ENCODE results near the gene UNC79.

Gene UNC79

GRCh38 chr14:93527203-93527607 lies 96.5 kb downstream of the UNC79 start:
- Histone ChIP-seq H3K9ac (ENCODE audit: low read length in 2 of 2) (no peak overlapping the region), H3K27me3 (ENCODE audit: control insufficient read depth in 1 of 2, insufficient read depth in 2 of 2, low read length in 2 of 2) (no peaks in the 10 kb centered on the region), H3K9me3 (ENCODE audit: control insufficient read depth in 2 of 2, low read length in 2 of 2) (no peaks in the 10 kb centered on the region), H3K27ac (ENCODE audit: low read length) (no peak overlapping the region), H3K4me1 (ENCODE audit: control insufficient read depth, insufficient read depth, low read length) (no peaks in the 10 kb centered on the region), H3K36me3 (ENCODE audit: control insufficient read depth in 2 of 2, insufficient read depth in 2 of 2, low read length in 2 of 2) (no peaks in the 10 kb centered on the region), H3K4me3 (ENCODE audit: low read length in 2 of 2) (no peak overlapping the region)

GRCh38 chr14:93528884-93529558 lies 98.3 kb downstream of the UNC79 start:
- H3K9ac ChIP-seq (ENCODE audit: low read length in 2 of 2): no peak overlapping the region
- H3K4me3 ChIP-seq (ENCODE audit: low read length in 2 of 2): no peak overlapping the region
- no peak overlapping the region for H3K27ac ChIP-seq (ENCODE audit: low read length)
- H3K27me3 ChIP-seq (ENCODE audit: control insufficient read depth in 1 of 2, insufficient read depth in 2 of 2, low read length in 2 of 2): no peaks in the 10 kb centered on the region
- no peaks in the 10 kb centered on the region for H3K9me3 ChIP-seq (ENCODE audit: control insufficient read depth in 2 of 2, low read length in 2 of 2)
- no peaks in the 10 kb centered on the region for H3K4me1 ChIP-seq (ENCODE audit: control insufficient read depth, insufficient read depth, low read length)
- H3K36me3 ChIP-seq (ENCODE audit: control insufficient read depth in 2 of 2, insufficient read depth in 2 of 2, low read length in 2 of 2): no peaks in the 10 kb centered on the region

- Histone ChIP-seq H3K4me1 (ENCODE audit: control insufficient read depth, insufficient read depth, low read length) (no peaks in the 10 kb centered on the region), H3K4me3 (ENCODE audit: low read length in 2 of 2) (no peak overlapping the region), H3K9me3 (ENCODE audit: control insufficient read depth in 2 of 2, low read length in 2 of 2) (no peaks in the 10 kb centered on the region), H3K9ac (ENCODE audit: low read length in 2 of 2) (no peak overlapping the region), H3K27me3 (ENCODE audit: control insufficient read depth in 1 of 2, insufficient read depth in 2 of 2, low read length in 2 of 2) (no peaks in the 10 kb centered on the region), H3K27ac (ENCODE audit: low read length) (no peak overlapping the region), H3K36me3 (ENCODE audit: control insufficient read depth in 2 of 2, insufficient read depth in 2 of 2, low read length in 2 of 2) (no peaks in the 10 kb centered on the region)
These were observed 100.9 kb downstream of the UNC79 start for GRCh38 chr14:93531644-93532043.

GRCh38 chr14:93532541-93532940 lies 101.8 kb downstream of the UNC79 start:
- Histone ChIP-seq H3K4me1 (ENCODE audit: control insufficient read depth, insufficient read depth, low read length) (no peaks in the 10 kb centered on the region), H3K27ac (ENCODE audit: low read length) (no peak overlapping the region), H3K9me3 (ENCODE audit: control insufficient read depth in 2 of 2, low read length in 2 of 2) (no peaks in the 10 kb centered on the region), H3K27me3 (ENCODE audit: control insufficient read depth in 1 of 2, insufficient read depth in 2 of 2, low read length in 2 of 2) (no peaks in the 10 kb centered on the region), H3K36me3 (ENCODE audit: control insufficient read depth in 2 of 2, insufficient read depth in 2 of 2, low read length in 2 of 2) (no peaks in the 10 kb centered on the region), H3K9ac (ENCODE audit: low read length in 2 of 2) (no peak overlapping the region), H3K4me3 (ENCODE audit: low read length in 2 of 2) (no peak overlapping the region)

- Histone ChIP-seq H3K27ac (ENCODE audit: low read length) (no peak overlapping the region), H3K9ac (ENCODE audit: low read length in 2 of 2) (no peak overlapping the region), H3K36me3 (ENCODE audit: control insufficient read depth in 2 of 2, insufficient read depth in 2 of 2, low read length in 2 of 2) (no peaks in the 10 kb centered on the region), H3K4me1 (ENCODE audit: control insufficient read depth, insufficient read depth, low read length) (no peaks in the 10 kb centered on the region), H3K9me3 (ENCODE audit: control insufficient read depth in 2 of 2, low read length in 2 of 2) (no peaks in the 10 kb centered on the region), H3K27me3 (ENCODE audit: control insufficient read depth in 1 of 2, insufficient read depth in 2 of 2, low read length in 2 of 2) (no peaks in the 10 kb centered on the region), H3K4me3 (ENCODE audit: low read length in 2 of 2) (no peak overlapping the region)
These were observed 102.7 kb downstream of the UNC79 start for GRCh38 chr14:93533437-93533836.

- no peaks in the 10 kb centered on the region for H3K4me1 ChIP-seq (ENCODE audit: control insufficient read depth, insufficient read depth, low read length)
- H3K9me3 ChIP-seq (ENCODE audit: control insufficient read depth in 2 of 2, low read length in 2 of 2): no peaks in the 10 kb centered on the region
- no peak overlapping the region for H3K9ac ChIP-seq (ENCODE audit: low read length in 2 of 2)
- no peaks in the 10 kb centered on the region for H3K36me3 ChIP-seq (ENCODE audit: control insufficient read depth in 2 of 2, insufficient read depth in 2 of 2, low read length in 2 of 2)
- H3K4me3 ChIP-seq (ENCODE audit: low read length in 2 of 2): no peak overlapping the region
- no peaks in the 10 kb centered on the region for H3K27me3 ChIP-seq (ENCODE audit: control insufficient read depth in 1 of 2, insufficient read depth in 2 of 2, low read length in 2 of 2)
- H3K27ac ChIP-seq (ENCODE audit: low read length): no peak overlapping the region
These were observed 103.1 kb downstream of the UNC79 start for GRCh38 chr14:93533842-93534241.

- H3K9me3 ChIP-seq (ENCODE audit: control insufficient read depth in 2 of 2, low read length in 2 of 2): no peaks in the 10 kb centered on the region
- H3K4me3 ChIP-seq (ENCODE audit: low read length in 2 of 2): no peak overlapping the region
- H3K9ac ChIP-seq (ENCODE audit: low read length in 2 of 2): no peak overlapping the region
- no peak overlapping the region for H3K27ac ChIP-seq (ENCODE audit: low read length)
- no peaks in the 10 kb centered on the region for H3K36me3 ChIP-seq (ENCODE audit: control insufficient read depth in 2 of 2, insufficient read depth in 2 of 2, low read length in 2 of 2)
- H3K27me3 ChIP-seq (ENCODE audit: control insufficient read depth in 1 of 2, insufficient read depth in 2 of 2, low read length in 2 of 2): no peaks in the 10 kb centered on the region
- no peaks in the 10 kb centered on the region for H3K4me1 ChIP-seq (ENCODE audit: control insufficient read depth, insufficient read depth, low read length)
These were observed 104.8 kb downstream of the UNC79 start for GRCh38 chr14:93535537-93535936.

- Histone ChIP-seq H3K9ac (ENCODE audit: low read length in 2 of 2) (no peak overlapping the region), H3K27me3 (ENCODE audit: control insufficient read depth in 1 of 2, insufficient read depth in 2 of 2, low read length in 2 of 2) (no peaks in the 10 kb centered on the region), H3K4me1 (ENCODE audit: control insufficient read depth, insufficient read depth, low read length) (no peaks in the 10 kb centered on the region), H3K9me3 (ENCODE audit: control insufficient read depth in 2 of 2, low read length in 2 of 2) (no peaks in the 10 kb centered on the region), H3K4me3 (ENCODE audit: low read length in 2 of 2) (no peak overlapping the region), H3K27ac (ENCODE audit: low read length) (no peak overlapping the region), H3K36me3 (ENCODE audit: control insufficient read depth in 2 of 2, insufficient read depth in 2 of 2, low read length in 2 of 2) (no peaks in the 10 kb centered on the region)
These were observed 106.2 kb downstream of the UNC79 start for GRCh38 chr14:93536945-93537344.

GRCh38 chr14:93537951-93538350 lies 107.2 kb downstream of the UNC79 start:
- Histone ChIP-seq H3K27ac (ENCODE audit: low read length) (no peak overlapping the region), H3K4me3 (ENCODE audit: low read length in 2 of 2) (no peak overlapping the region), H3K9me3 (ENCODE audit: control insufficient read depth in 2 of 2, low read length in 2 of 2) (no peaks in the 10 kb centered on the region), H3K9ac (ENCODE audit: low read length in 2 of 2) (no peak overlapping the region), H3K4me1 (ENCODE audit: control insufficient read depth, insufficient read depth, low read length) (no peaks in the 10 kb centered on the region), H3K27me3 (ENCODE audit: control insufficient read depth in 1 of 2, insufficient read depth in 2 of 2, low read length in 2 of 2) (peaks cover 0 to 3% of the 10 kb centered on the region in 2 donors), H3K36me3 (ENCODE audit: control insufficient read depth in 2 of 2, insufficient read depth in 2 of 2, low read length in 2 of 2) (no peaks in the 10 kb centered on the region)

- H3K27ac ChIP-seq (ENCODE audit: low read length): no peak overlapping the region
- peaks cover 0 to 3% of the 10 kb centered on the region in 2 donors for H3K27me3 ChIP-seq (ENCODE audit: control insufficient read depth in 1 of 2, insufficient read depth in 2 of 2, low read length in 2 of 2)
- H3K9ac ChIP-seq (ENCODE audit: low read length in 2 of 2): no peak overlapping the region
- no peaks in the 10 kb centered on the region for H3K9me3 ChIP-seq (ENCODE audit: control insufficient read depth in 2 of 2, low read length in 2 of 2)
- no peaks in the 10 kb centered on the region for H3K36me3 ChIP-seq (ENCODE audit: control insufficient read depth in 2 of 2, insufficient read depth in 2 of 2, low read length in 2 of 2)
- H3K4me1 ChIP-seq (ENCODE audit: control insufficient read depth, insufficient read depth, low read length): no peaks in the 10 kb centered on the region
- H3K4me3 ChIP-seq (ENCODE audit: low read length in 2 of 2): no peak overlapping the region
These were observed 107.7 kb downstream of the UNC79 start for GRCh38 chr14:93538413-93538812.

GRCh38 chr14:93540235-93540634 lies 109.5 kb downstream of the UNC79 start:
- H3K27ac ChIP-seq (ENCODE audit: low read length): no peak overlapping the region
- no peak overlapping the region for H3K9ac ChIP-seq (ENCODE audit: low read length in 2 of 2)
- no peaks in the 10 kb centered on the region for H3K4me1 ChIP-seq (ENCODE audit: control insufficient read depth, insufficient read depth, low read length)
- H3K36me3 ChIP-seq (ENCODE audit: control insufficient read depth in 2 of 2, insufficient read depth in 2 of 2, low read length in 2 of 2): no peaks in the 10 kb centered on the region
- peaks cover 0 to 3% of the 10 kb centered on the region in 2 donors for H3K27me3 ChIP-seq (ENCODE audit: control insufficient read depth in 1 of 2, insufficient read depth in 2 of 2, low read length in 2 of 2)
- H3K9me3 ChIP-seq (ENCODE audit: control insufficient read depth in 2 of 2, low read length in 2 of 2): no peaks in the 10 kb centered on the region
- H3K4me3 ChIP-seq (ENCODE audit: low read length in 2 of 2): no peak overlapping the region

Data from stomach smooth muscle (tissue), 2 donors.